Fibroblast of pulmonary artery (primary cell): ENCODE measurements around the gene DNAH12.
"Not testable (repeated sequence)": the region's sequence is repeated elsewhere in the genome, so short reads cannot be mapped to it uniquely, and the experiment has no call there.

Source experiments
- DNase-seq: peaks from one replicate; pipeline ENCODE4 v3.0.0-alpha.2; 2010; ENCODE audit warnings: low read depth
- H3K4me3 ChIP-seq: replicated peaks from 2 replicates; pipeline ENCODE4 v1.5.1; 2011; ENCODE audit warnings: low read depth, mild to moderate bottlenecking, control low read depth, low read length, moderate library complexity
- TF ChIP-seq, protein P1 (sequence below): IDR thresholded peaks from 2 replicates; pipeline ENCODE4 v1.5.1; 2011; ENCODE audit warnings: mild to moderate bottlenecking, control low read depth, low read length, inconsistent platforms; ENCODE audit errors: missing control alignments

Gene DNAH12

DNA sequence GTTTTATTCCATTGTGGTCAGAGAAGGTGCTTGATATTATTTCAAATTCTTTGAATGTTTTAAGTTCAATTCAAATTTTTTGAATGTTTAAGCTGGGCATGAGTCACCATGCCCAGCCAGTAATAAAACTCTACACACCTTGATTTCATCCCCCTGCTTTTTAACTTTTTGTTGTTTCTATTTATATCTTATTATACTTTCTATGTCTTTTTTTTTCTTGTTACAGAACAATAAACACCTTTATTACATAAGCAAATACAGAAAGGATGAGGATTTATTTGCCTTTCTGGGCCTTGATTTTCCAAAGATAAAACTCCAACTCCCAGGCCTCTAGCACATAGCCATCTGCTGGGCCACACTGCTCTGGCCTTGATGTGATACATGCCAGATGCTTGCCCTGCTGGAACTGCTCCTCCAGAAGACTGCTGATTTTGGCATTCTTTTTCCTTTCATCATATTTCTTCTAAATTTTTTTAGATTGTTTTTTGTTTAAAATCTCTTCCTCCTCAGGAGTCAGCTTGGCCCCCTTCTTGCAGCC, 14.0 kb downstream of the DNAH12 start:
- peak; percentile 14 for DNase-seq
- TF ChIP-seq, protein P1, sequence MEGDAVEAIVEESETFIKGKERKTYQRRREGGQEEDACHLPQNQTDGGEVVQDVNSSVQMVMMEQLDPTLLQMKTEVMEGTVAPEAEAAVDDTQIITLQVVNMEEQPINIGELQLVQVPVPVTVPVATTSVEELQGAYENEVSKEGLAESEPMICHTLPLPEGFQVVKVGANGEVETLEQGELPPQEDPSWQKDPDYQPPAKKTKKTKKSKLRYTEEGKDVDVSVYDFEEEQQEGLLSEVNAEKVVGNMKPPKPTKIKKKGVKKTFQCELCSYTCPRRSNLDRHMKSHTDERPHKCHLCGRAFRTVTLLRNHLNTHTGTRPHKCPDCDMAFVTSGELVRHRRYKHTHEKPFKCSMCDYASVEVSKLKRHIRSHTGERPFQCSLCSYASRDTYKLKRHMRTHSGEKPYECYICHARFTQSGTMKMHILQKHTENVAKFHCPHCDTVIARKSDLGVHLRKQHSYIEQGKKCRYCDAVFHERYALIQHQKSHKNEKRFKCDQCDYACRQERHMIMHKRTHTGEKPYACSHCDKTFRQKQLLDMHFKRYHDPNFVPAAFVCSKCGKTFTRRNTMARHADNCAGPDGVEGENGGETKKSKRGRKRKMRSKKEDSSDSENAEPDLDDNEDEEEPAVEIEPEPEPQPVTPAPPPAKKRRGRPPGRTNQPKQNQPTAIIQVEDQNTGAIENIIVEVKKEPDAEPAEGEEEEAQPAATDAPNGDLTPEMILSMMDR: no peak
- no peak overlapping the region for H3K4me3 ChIP-seq

- DNase-seq: peak; percentile 68
- TF ChIP-seq, protein P1: no peak
- H3K4me3 ChIP-seq: no peak overlapping the region
Measured at GRCh38 chr3:57518276-57518915, 25.7 kb downstream of the DNAH12 start.

DNA sequence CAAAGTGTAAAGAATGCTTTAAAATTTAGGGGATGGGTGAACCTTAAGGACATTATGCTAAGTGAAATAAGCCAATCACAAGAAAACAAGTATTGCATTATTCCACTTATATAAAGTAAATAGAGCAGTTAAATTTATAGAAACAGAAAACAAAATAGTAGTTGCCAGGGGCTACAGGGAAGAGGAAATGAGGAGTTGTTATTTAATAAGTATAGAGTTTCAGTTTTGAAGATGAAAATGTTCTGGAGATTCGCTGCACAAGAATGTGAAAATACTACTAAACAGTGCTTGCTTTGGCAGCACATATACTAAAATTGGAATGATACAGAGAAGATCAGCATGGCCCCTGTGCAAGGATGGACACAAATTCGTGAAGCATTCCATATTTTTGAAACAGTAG, 32.0 kb downstream of the DNAH12 start:
- H3K4me3 ChIP-seq: no peak overlapping the region
- peak; percentile 27 for DNase-seq
- TF ChIP-seq, protein P1: no peak

- DNase-seq: no peak
- TF ChIP-seq, protein P1: no peak
Measured at GRCh38 chr3:57505901-57506300, 38.2 kb downstream of the DNAH12 start.

DNA sequence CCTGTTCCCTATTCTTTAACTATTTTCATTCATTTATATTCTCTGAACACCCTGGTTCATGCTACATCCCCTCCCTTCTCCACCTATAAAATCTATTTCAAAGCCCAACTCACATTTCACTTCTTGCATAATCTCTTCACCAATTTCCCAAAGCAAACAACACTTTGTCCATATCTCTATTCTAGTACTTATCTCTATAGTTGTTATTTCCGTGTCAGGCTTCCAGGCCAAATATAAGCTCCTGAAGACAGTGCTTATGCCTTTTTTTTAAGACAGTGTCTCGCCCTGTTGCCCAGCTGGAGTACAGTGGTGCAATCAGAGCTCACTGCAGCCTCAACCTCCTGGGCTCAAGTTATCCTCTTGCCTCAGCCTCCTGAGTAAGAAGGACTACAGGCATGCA, 43.6 kb downstream of the DNAH12 start:
- no peak overlapping the region for H3K4me3 ChIP-seq
- no peak for DNase-seq
- TF ChIP-seq, protein P1: no peak

More at GRCh38 chr3:57505901-57506300, 38.2 kb downstream of the DNAH12 start:
- no peak overlapping the region for H3K4me3 ChIP-seq

DNA sequence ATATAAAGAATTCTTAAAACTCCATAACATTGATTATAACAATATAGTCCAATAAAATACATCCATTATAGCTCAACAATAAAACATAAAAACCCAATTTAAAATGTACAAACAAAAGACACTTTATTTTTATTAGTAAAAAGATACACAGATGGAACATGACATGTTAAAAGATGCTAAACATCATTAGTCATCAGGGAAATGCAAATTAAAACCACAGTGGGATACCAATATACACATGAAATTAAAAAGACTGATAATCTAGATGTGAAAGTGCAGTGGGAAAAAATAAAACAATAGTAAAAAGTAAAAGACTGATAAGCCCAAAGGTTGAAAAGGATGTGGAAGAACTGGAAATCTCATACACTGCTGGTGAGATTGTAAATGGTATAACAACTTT, 46.2 kb downstream of the DNAH12 start:
- TF ChIP-seq, protein P1: no peak
- no peak for DNase-seq
- no peak overlapping the region for H3K4me3 ChIP-seq

DNA sequence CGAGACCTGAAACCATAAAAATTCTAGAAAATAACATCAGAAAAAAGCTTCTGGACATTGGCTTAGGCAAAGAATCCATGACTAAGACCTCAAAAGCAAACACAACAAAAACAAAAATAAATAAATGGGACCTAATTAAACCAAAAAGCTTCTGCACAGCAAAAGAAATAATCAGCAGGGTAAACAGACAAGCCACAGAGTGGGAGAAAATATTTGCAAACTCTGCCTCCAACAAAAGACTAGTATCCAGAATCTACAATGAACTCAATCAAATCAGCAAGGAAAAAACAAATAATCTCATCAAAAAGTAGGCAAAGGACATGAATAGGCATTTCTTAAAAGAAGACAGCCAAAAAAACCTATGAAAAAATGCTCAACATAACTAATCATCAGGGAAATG, 59.6 kb downstream of the DNAH12 start:
- no peak for DNase-seq
- TF ChIP-seq, protein P1: no peak

DNA sequence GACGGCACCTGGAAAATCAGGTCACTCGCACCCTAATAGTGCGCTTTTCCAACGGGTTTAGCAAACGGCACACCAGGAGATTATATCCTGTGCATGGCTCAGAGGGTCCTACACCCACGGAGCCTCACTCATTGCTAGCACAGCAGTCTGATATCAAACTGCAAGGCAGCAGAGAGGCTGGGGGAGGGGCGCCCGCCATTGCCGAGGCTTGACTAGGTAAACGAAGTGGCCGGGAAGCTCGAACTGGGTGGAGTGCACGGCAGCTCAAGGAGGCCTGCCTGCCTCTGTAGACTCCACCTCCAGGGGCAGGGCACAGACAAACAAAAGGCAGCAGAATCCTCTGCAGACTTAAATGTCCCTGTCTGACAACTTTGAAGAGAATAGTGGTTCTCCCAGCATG, 67.0 kb downstream of the DNAH12 start:
- H3K4me3 ChIP-seq, DNase-seq: not testable (repeated sequence)

More for the DNA sequence above, 59.6 kb downstream of the DNAH12 start:
- no peak overlapping the region for H3K4me3 ChIP-seq
